Esophagus squamous epithelium (tissue), 4 donors: ENCODE data around the gene BTAF1.

Experiments
- POLR2A ChIP-seq, 4 donors: fragments of 450-650 bp; IDR thresholded peaks; one replicate each; pipeline ENCODE4 v1.6.1; 2017; ENCODE audit warnings: antibody characterized with exemption in 4 of 4, mild to moderate bottlenecking in 4 of 4, moderate library complexity in 3 of 4
- TF ChIP-seq, protein P1 (sequence below), 6 experiments: fragments of 450-650 bp in 4 of 6; fragments of 200-600 bp in 2 of 6; sonication (generic) in 2 of 6; IDR thresholded peaks; one replicate each; pipeline ENCODE4 v1.5.1; 2016 to 2019; ENCODE audit warnings: antibody characterized with exemption in 6 of 6, mild to moderate bottlenecking in 4 of 6, moderate library complexity in 4 of 6

GRCh38 chr10:92045641-92046106, 122.1 kb downstream of the BTAF1 start:
- TF ChIP-seq, protein P1, sequence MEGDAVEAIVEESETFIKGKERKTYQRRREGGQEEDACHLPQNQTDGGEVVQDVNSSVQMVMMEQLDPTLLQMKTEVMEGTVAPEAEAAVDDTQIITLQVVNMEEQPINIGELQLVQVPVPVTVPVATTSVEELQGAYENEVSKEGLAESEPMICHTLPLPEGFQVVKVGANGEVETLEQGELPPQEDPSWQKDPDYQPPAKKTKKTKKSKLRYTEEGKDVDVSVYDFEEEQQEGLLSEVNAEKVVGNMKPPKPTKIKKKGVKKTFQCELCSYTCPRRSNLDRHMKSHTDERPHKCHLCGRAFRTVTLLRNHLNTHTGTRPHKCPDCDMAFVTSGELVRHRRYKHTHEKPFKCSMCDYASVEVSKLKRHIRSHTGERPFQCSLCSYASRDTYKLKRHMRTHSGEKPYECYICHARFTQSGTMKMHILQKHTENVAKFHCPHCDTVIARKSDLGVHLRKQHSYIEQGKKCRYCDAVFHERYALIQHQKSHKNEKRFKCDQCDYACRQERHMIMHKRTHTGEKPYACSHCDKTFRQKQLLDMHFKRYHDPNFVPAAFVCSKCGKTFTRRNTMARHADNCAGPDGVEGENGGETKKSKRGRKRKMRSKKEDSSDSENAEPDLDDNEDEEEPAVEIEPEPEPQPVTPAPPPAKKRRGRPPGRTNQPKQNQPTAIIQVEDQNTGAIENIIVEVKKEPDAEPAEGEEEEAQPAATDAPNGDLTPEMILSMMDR (IDR thresholded peaks at IDR 0.05): no peak
- TF ChIP-seq POLR2A (IDR thresholded peaks at IDR 0.05): no peak
